ENCODE measurements around the gene ADGRB2.

The ADGRB2 gene

DNA sequence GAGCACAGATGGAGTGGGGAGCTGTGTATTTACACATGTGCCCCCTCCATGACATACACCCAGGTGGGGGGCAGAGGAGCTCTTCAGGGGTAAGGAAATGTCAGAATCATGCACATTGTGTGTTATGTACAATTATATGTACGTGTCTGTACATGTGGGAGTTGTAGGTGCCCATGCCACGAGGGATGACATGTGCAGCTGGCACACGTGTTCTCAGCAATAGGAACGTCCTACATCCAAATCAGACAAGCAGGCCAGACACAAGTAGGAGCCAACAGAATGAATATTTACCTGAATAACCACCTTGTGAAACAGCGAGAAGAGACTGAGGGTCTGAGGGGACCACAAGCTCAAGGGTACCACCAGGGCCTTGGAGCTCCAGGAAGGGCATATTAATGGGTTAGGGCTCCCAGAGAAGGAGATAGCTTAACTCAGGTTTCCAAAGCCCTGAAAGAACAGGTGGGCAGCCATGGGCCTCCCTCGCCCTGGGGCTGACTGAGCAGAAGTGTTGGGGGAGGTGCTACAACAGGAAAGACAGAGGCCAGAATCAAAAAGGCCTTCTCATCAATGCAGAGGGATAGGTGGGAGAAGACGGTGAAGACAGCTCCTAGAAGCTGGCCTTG lies 63.6 kb downstream of the ADGRB2 start:
- no peak for DNase-seq (ENCODE audit: low spot score)

DNA sequence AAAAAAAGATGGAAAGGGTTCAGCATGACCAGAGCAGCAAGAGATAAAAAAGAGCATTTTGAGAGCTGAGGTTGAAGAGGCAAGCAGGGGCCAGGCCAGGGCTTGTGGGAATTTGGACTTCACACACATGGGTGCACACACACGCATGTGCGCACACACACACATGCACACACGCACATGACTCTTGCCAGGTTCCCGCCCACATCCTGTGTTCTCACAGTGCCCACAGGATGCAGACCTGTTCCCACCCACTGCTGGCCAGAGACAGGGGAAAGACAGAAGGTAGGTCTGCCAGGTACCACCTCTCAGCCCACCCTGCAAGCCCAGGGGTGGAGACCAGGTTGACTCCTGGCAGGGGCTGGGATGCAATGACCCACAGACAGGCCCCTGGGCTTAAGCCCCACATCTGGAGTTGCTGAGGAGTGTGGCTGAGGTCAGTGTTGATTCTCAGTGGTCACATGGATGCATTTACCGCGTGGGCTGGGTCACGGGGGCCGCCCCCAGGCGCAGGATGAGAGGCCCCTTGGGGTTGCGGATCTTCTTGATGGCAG lies 64.7 kb downstream of the ADGRB2 start:
- DNase-seq (ENCODE audit: low spot score), result no peak

- DNase-seq (ENCODE audit: low spot score), result no peak
Observed at GRCh38 chr1:31697369-31697984, 66.7 kb downstream of the ADGRB2 start.

DNA sequence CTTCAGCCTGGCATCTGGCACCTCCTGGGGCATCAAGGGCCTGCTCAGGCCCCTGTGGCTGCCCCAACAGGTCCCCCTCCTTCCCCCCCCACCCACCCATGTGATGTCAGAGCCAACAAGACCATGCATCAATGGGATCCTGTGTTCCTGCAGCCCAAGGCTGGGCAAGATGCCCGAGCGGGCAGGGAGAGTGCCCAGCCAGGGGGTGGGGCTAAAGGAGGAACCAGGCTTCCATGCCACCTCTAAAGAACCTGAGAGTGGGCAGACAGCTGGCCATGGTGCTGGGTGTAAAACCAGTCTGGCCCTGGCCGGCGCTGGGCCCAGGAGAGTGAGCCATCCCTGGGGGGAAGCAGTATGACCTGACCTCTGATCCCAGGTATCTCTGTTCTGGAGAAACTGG lies 67.9 kb downstream of the ADGRB2 start:
- no peak for DNase-seq (ENCODE audit: low spot score)

GRCh38 chr1:31695327-31695726 lies 68.8 kb downstream of the ADGRB2 start:
- no peak for DNase-seq (ENCODE audit: low spot score)

DNA sequence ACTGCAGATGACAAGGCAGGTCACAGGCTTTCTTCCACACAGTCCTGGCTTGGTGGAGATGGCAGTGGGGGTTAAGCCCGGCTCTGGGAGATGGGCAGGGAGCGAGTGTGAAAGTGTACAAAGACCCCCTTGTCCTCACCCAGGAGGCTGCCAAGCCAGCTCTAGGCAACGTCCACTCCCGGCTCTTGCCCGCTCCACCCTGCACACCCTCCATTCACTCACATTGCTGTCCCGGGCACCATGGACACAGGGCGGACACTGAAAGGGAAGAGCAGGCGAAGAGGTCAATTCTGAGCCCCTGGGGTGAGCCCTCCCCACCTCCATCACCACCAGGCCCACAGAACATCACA lies 69.2 kb downstream of the ADGRB2 start:
- no peak for DNase-seq (ENCODE audit: low spot score)

DNA sequence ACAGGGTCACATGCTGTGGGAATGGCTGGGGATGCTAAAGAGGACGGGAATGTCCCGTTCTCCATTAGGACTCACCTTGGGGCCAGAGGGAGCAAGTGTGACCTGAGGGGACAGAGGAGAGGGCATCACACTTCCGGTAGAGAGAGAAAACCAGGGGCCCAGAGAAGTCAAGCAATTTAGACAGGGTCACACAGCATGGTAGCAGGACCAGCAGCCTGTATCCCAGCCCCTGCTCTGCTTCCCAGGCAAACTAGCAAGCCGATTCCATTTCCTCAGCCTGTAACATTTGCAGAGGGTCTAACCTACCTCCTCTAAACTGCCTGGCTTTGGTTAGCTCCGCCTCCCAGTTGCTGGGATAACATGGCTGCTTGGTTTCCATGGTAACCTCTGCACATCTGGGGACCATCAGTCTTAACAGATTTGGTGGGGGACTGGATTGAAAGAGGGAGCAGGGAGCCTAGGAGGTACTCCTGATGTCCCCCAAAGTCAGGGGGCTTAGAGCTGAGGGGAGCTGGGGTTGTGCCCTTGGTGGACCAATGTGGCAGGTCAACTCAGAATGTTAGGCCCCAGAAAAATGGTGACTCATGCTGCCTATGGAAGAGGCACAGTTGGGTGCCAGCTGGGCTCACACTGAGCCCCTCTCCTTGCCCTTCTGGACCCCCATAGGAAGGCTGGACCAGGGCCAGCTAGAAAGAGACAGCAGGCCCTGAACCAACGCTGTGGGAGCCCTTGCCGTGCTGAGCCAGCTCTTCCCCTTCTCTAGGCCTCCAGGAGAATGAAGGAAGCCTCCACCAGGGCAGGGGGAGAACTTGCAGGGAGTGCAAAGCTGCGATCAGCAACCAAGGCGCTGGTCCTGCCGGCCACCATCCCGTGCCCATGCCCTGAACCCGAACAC lies 69.8 kb downstream of the ADGRB2 start:
- no peak for DNase-seq (ENCODE audit: low spot score)

DNA sequence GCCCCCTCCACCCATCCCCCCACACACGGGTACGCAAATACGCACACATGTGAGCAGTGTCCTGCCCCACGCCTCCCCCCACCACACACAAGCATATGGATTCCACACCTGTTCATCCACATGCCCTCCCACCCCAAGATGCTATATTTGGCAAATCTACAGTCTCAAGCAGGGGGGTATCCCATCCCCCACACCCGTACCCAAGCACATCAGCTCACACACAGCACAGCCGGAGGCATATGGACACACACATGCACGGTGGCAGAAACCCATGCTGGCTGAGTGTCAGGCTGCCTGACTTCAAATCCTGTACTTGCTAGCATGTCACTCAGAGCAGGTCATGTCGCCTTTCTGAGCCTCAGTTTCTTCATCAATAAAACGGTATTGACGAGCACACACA lies 70.9 kb downstream of the ADGRB2 start:
- DNase-seq (ENCODE audit: low spot score), result no peak

GRCh38 chr1:31691951-31692350 lies 72.2 kb downstream of the ADGRB2 start:
- DNase-seq (ENCODE audit: low spot score), result no peak

DNA sequence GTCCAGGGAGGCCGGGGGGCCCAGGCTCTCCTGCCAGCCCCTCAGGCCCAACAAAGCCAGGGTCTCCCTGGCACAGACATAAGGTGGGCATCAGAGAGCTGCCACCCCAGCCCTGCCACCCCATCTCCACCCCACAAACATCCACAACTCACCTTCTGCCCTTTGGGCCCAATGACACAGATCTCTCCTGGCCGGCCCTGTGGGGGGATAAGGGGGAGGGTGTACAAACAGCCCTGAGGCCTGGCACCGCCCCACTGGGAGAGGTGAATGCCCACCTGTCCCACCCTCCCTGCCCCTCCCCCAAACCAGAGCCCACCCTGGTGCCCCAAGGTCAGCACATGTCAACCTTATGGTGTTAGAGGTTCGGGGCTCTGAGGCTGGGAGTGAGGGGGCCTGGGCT lies 72.7 kb downstream of the ADGRB2 start:
- DNase-seq (ENCODE audit: low spot score), result no peak

- DNase-seq (ENCODE audit: low spot score), result no peak
Observed at GRCh38 chr1:31690921-31691320, 73.2 kb downstream of the ADGRB2 start.

- peak; percentile 79 for DNase-seq (ENCODE audit: low spot score)
Observed at GRCh38 chr1:31689854-31690253, 74.3 kb downstream of the ADGRB2 start.

- no peak for DNase-seq (ENCODE audit: low spot score)
Observed at GRCh38 chr1:31689379-31689778, 74.8 kb downstream of the ADGRB2 start.

- DNase-seq (ENCODE audit: low spot score), result no peak
Observed at GRCh38 chr1:31688233-31688918, 75.8 kb downstream of the ADGRB2 start.

DNA sequence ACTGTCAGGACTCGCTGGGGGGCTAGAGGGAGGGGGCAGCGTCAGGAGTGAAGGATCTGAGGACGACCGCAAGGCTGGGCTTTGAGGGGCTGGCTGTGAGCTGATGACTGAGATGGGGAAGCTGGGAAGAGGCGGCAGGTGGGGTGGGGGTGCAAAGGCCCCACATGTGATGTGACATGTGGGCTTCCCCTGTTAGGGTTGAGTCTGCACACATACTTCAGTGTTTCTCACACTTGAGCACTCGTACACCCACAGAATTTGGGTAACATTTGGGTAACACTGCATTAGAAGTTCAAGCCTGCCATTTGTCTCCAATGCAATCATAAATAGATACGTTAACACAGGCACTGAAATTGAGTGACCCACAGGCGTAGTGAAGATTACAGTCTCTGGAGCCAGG lies 76.5 kb downstream of the ADGRB2 start:
- no peak for DNase-seq (ENCODE audit: low spot score)

- no peak for DNase-seq (ENCODE audit: low spot score)
Observed at GRCh38 chr1:31685795-31686194, 78.3 kb downstream of the ADGRB2 start.

- DNase-seq (ENCODE audit: low spot score), result no peak
Observed at GRCh38 chr1:31683997-31684396, 80.1 kb downstream of the ADGRB2 start.

- no peak for DNase-seq (ENCODE audit: low spot score)
Observed at GRCh38 chr1:31681415-31681814, 82.7 kb downstream of the ADGRB2 start.

DNA sequence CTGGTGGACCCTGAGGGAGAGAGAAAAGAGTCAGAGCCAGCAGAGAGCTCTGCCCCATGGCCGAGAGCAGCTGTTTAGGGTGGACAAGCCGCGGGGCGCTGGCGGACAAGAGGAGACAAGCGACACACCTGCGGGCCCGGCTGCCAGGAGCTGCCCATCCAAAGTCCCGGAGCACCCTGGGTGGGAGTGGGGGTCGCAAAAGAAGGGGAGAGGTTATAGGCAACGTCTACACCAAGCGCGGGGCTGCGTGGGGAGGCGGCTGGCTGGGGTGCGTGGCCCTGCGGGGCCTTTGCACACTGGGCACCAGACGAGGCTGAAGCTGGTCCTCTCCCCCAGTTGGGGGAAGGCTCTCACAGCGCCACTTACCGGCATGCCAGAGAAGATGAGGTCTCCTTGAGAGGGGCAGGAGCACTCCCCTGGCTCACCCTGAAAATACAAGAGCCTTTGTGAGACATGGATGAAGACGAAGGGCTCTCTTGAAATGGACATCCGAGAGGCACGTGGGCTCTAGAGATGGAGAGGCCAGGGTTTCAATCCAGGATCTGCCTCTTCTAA lies 84.4 kb downstream of the ADGRB2 start:
- no peak for DNase-seq (ENCODE audit: low spot score)

DNA sequence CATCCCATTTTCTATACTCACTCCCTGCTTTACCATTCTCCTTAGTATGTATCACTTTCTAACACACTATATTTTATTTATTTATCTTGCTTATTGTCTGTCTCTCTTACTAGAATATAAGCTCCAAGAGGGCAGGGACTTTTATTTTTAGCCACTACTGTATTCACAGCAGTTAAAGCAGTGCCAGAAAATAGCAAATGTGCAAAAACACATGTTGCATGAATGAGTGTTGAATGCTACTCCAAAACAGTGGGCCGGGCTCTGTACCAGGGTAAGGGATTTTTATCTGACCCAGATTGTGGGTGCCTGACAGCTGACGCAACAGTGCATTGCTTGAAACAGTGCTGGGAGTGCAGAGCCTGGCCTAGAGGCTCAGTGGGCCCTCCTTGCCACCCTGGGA lies 85.0 kb downstream of the ADGRB2 start:
- DNase-seq (ENCODE audit: low spot score), result no peak

GRCh38 chr1:31678681-31679080 lies 85.5 kb downstream of the ADGRB2 start:
- no peak for DNase-seq (ENCODE audit: low spot score)

DNA sequence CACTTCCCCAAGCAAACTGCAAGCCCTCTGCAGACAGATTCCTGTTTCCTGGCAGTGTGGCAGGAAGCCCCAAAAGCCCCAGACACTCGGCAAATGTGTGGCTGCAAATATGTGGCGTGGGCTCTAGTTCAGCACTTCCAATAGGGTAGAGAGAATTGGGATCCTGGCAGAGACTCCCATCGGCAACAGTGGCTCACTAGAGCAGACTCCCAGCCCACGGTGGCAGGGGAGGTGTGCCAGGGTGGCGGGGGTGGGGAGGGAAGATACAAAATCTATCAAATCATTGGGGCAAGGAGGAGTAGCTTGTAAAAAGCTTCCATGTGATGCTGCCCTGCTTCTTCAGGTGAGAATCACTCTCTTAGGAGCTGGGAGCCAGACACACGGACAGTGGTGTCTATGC lies 86.2 kb downstream of the ADGRB2 start:
- DNase-seq (ENCODE audit: low spot score), result no peak
